NT2/D1 (cell line): Measurements from ENCODE around the gene ATP13A2.

ENCODE experiments used
- SUZ12 ChIP-seq: IDR thresholded peaks from 2 replicates; pipeline ENCODE4 v1.6.1; 2011; ENCODE audit not compliant: insufficient read length, insufficient read depth; ENCODE audit errors: extremely low read depth
- YY1 ChIP-seq: IDR thresholded peaks from 2 replicates; pipeline ENCODE4 v1.6.1; 2011; ENCODE audit not compliant: insufficient read length, insufficient read depth
- ZNF274 ChIP-seq: IDR thresholded peaks from 2 replicates; pipeline ENCODE4 v1.6.1; 2011; ENCODE audit warnings: mild to moderate bottlenecking, low read depth, low read length

- TF ChIP-seq ZNF274 (no peak), YY1 (no peak), SUZ12 (no peak)
These were observed 44.1 kb upstream of the ATP13A2 start for GRCh38 chr1:17055801-17056200.
